Osteocyte (in vitro differentiated cells): ENCODE data around the gene TMEM250. TPM values are rescaled to one million over a fixed set of nuclear protein-coding genes. Genes with fewer than 3 reads are reported as not detected.

Source experiments
- DNase-seq: peaks from one replicate; pipeline ENCODE4 v3.0.0; 2021; ENCODE audit warnings: mixed read lengths; ENCODE audit not compliant: unreplicated experiment; ENCODE audit errors: extremely low spot score
- H3K27ac Mint-ChIP-seq: one replicate; pipeline ENCODE4 v1.8.0; 2021; ENCODE audit warnings: mild to moderate bottlenecking, mixed read lengths; ENCODE audit not compliant: unreplicated experiment
- H3K27me3 Mint-ChIP-seq: one replicate; pipeline ENCODE4 v1.8.0; 2021; ENCODE audit warnings: mixed read lengths; ENCODE audit not compliant: unreplicated experiment
- H3K36me3 Mint-ChIP-seq: one replicate; pipeline ENCODE4 v1.8.0; 2021; ENCODE audit warnings: mixed read lengths; ENCODE audit not compliant: unreplicated experiment
- H3K4me1 Mint-ChIP-seq: one replicate; pipeline ENCODE4 v1.8.0; 2021; ENCODE audit warnings: mixed read lengths; ENCODE audit not compliant: unreplicated experiment
- H3K4me3 Mint-ChIP-seq: one replicate; pipeline ENCODE4 v1.8.0; 2021; ENCODE audit warnings: mild to moderate bottlenecking, moderate library complexity, mixed read lengths; ENCODE audit not compliant: unreplicated experiment
- H3K9me3 Mint-ChIP-seq: one replicate; pipeline ENCODE4 v1.8.0; 2021; ENCODE audit warnings: mixed read lengths; ENCODE audit not compliant: unreplicated experiment
- long read RNA-seq: library from polyadenylated mRNA; unstranded; transcript quantifications from one replicate; pipeline ENCODE4 v2.0.0, GENCODE V29; 2021
- total RNA-seq: library from RNA; stranded (reverse); gene quantifications from 2 replicates; pipeline ENCODE4 v1.2.1, GENCODE V29; 2021
- TF ChIP-seq, protein P1 (sequence below): fragments of 200-600 bp; sonication (generic); IDR thresholded peaks from 2 replicates; pipeline ENCODE4 v1.5.0; 2021; ENCODE audit warnings: antibody characterized with exemption, mild to moderate bottlenecking, moderate library complexity

Gene TMEM250, protein sequence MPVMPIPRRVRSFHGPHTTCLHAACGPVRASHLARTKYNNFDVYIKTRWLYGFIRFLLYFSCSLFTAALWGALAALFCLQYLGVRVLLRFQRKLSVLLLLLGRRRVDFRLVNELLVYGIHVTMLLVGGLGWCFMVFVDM
- 34.0 and 38.2 TPM in 2 replicates for total RNA-seq
- long read RNA-seq, partial matches to known transcripts, result 0 of 3 reads
- long read RNA-seq, other reads (novel, unspliced or antisense), result 3 of 3 reads

DNA sequence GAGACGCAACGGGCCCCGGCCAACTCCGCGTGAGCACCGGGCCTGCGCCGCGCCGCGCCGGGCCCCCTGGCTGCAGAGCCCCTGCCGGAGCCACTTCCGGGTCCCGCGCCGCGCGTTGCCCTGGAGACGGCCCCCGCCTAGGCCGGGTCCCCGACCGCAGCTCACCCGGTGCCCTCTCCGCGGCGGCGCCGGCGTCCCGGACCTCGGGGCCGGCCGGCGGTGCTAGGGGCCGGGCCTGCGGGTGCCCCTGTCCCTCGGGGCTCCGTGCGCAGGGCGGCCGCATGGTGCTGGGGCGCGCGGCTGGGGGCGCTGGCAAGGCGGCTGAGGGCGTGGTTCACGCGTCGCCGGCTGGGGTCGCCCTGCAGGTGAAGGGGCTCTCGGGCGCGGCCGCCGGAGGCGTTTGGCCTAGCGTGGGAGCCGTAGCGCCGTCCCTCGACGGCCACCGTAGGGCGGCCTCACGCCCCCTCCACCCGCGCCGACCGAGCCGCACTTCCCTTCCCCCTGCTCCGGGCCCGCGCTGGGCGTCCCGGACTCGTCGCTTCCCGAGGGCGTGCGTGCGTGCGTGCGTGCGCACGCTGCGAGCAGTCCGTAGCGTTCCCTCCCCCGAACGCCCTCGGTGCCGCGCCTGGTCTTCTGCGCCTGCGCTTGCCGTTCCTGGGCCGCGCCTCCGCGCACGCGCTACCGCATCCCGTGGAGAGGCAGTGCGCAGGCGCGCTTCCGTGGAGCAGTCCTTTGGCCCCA is at the start of gene TMEM250:
TMEM250 (minus strand) TSS at position 556 of the 741 bp plus-strand sequence. CDS start 1,975 bp downstream, outside the sequence.
- Mint-ChIP-seq H3K36me3 (peaks cover 11% of the 10 kb centered on the region), H3K4me3 (peak within 1 kb of the TSS; percentile 74), H3K4me1 (peaks cover 1% of the 10 kb centered on the region), H3K27ac (peak within 1 kb of the TSS; percentile 56), H3K27me3 (no peaks in the 10 kb centered on the region), H3K9me3 (no peaks in the 10 kb centered on the region)
- TF ChIP-seq, protein P1, sequence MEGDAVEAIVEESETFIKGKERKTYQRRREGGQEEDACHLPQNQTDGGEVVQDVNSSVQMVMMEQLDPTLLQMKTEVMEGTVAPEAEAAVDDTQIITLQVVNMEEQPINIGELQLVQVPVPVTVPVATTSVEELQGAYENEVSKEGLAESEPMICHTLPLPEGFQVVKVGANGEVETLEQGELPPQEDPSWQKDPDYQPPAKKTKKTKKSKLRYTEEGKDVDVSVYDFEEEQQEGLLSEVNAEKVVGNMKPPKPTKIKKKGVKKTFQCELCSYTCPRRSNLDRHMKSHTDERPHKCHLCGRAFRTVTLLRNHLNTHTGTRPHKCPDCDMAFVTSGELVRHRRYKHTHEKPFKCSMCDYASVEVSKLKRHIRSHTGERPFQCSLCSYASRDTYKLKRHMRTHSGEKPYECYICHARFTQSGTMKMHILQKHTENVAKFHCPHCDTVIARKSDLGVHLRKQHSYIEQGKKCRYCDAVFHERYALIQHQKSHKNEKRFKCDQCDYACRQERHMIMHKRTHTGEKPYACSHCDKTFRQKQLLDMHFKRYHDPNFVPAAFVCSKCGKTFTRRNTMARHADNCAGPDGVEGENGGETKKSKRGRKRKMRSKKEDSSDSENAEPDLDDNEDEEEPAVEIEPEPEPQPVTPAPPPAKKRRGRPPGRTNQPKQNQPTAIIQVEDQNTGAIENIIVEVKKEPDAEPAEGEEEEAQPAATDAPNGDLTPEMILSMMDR, result peak; percentile 7
- peak; percentile 99 for DNase-seq

DNA sequence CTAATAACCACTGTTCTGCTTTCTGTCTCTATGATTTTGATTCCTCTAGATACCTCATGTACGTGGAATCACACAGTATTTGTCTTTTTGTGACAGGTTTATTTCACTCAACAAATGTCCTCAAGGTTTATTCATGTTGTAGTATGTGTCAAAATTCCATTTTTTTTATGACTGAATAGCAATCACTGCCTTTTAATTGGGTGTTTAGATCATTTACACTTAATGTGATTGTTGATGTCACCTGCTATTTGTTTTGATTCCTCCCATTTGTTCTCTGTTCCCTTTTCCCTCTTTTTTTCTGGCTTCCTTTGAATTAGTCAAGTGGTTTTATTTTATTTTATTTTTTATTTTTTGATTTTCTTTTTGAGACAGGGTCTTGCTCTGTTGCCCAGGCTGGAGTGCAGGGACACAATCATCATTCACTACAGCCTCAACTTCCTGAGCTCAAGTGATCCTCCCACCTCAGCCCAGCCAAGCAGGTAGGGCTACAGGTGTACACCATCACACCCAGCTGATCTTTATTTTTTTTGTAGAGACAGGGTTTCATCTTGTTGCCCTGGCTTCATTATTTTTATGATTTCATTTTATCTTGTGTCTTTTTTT is 44.7 kb upstream of the TMEM250 start:
- DNase-seq, result no peak
- TF ChIP-seq, protein P1, result no peak
- Mint-ChIP-seq H3K27me3 (peaks cover 26% of the 10 kb centered on the region), H3K4me1 (no peaks in the 10 kb centered on the region), H3K9me3 (peaks cover 4% of the 10 kb centered on the region), H3K4me3 (no peak overlapping the region), H3K27ac (no peak overlapping the region), H3K36me3 (no peaks in the 10 kb centered on the region)

DNA sequence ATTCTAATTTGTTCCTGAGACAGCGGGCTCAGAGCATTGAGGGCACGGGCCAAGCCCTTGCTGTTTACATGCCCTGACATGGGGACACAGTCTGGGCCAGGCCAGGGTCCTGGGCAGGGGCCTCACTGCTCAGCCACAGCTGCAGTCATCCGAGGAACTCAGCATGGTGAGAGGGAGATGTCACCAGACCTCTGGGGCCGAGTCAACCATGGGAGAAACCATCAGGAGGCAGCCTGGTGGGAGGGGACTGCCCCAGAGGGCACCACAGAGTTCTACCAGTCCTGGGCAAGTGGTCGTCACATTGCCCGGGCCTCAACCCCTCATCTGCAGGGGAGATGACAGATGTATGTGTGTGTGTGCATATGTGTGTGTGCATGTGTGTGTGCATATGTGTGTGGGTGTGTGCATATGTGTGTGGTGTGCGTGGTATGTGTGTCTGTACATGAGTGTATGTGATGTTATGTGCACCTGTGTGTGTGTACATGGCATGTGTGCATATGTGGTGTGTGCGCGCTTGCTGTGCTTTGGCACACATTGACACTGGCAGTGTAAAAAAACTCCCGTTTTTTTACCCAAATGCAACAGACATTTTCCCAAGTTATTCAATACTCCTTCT is 42.4 kb upstream of the TMEM250 start:
- peaks cover 28% of the 10 kb centered on the region for H3K27me3 Mint-ChIP-seq
- DNase-seq, result no peak
- H3K27ac Mint-ChIP-seq, result no peak overlapping the region
- H3K36me3 Mint-ChIP-seq, result no peaks in the 10 kb centered on the region
- no peaks in the 10 kb centered on the region for H3K4me1 Mint-ChIP-seq
- no peak overlapping the region for H3K4me3 Mint-ChIP-seq
- TF ChIP-seq, protein P1, result no peak
- peaks cover 4% of the 10 kb centered on the region for H3K9me3 Mint-ChIP-seq

DNA sequence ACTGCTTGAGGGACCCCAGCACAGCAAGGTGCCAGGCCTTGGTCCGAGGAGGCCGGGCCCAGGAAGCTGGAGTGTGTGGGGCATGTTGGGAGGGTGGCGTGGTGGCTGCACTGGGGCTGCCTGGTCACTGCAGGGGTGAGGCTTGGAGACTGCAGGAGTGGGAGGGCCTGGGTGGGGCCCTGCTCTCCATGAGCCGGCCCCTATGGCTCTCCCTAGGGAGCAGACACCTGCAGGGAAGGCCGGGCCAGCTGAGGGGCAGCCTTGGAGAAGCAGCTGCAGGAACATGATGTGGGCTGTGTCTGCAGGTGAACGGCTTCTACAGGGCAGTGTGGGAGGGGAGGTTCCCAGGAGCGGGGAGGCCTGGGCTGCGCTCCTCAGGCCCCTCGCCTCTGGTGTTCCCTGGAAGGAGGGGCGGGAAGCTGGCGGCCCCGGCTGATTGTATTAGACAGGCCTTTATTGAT is 41.7 kb upstream of the TMEM250 start:
- Mint-ChIP-seq H3K4me1 (no peaks in the 10 kb centered on the region), H3K9me3 (peaks cover 4% of the 10 kb centered on the region), H3K36me3 (no peaks in the 10 kb centered on the region), H3K27me3 (peaks cover 24% of the 10 kb centered on the region), H3K4me3 (no peak overlapping the region), H3K27ac (no peak overlapping the region)
- TF ChIP-seq, protein P1, result no peak
- DNase-seq, result no peak
